ENCODE data around the gene CCR7. TPM values are rescaled to one million over a fixed set of nuclear protein-coding genes. Genes with fewer than 3 reads are reported as not detected.

CCR7 gene
- total and polyA plus RNA-seq, 2 of the 13 experiments (the other 11 are each of a cell fraction or from before 2014, with no cell fraction given) = 0.04 to 0.53 TPM

DNA sequence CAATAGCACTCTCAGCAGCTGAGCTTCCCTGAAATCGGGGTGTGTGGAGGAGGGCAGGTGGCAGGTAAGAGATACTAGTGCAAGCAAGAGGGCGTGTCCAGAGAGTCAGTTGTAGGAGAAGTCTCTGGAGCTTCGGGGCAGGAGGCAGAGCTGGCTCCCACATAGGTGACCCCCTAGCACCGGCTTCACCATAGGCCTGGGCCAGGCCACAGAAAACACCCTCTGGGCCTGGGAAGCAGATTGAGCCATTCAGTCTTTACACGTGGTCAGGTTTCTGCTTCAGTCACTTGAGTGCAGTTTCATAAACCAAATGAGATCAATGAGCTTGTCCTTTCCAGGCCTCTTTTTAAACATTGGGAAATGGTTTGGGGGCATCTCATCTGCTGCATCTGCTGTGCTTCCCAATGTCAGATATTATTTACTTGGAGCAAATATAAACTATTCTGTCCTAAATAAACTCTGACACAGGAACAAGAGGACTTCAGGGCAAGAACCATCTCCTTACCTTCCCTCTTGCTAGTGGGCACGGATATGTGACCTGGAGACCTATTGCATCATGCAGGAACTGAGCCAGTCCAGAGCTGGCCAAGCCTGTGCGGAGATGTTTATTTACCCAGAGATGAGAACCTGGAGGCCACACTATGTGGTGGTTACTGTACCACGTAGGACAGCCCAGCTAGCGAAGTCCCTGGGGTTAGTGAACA lies 16.1 kb downstream of the CCR7 start (continued):
- peak; percentile 97 for TF ChIP-seq RXRB (CRISPR knock-in tag; IDR thresholded peaks at IDR 0.05; ENCODE audit: borderline replicate concordance)
- no peak for TF ChIP-seq SOX6 (IDR thresholded peaks at IDR 0.05)
- TF ChIP-seq SOX6 (CRISPR knock-in tag; IDR thresholded peaks at IDR 0.05) = peak; percentile 95
- TF ChIP-seq EP300 (IDR thresholded peaks at IDR 0.05; ENCODE audit: low read depth in 2 of 2, low read length in 2 of 2) = peak in 1 of 2 experiments; percentile 93; a peak in 3 of 4 replicates
- peak; percentile 89 for TF ChIP-seq EP300 (CRISPR knock-in tag; IDR thresholded peaks at IDR 0.05; ENCODE audit: borderline replicate concordance)
- TF ChIP-seq MZF1 (CRISPR knock-in tag; IDR thresholded peaks at IDR 0.05; ENCODE audit: borderline replicate concordance) = no peak
- TF ChIP-seq ATM (IDR thresholded peaks at IDR 0.05; ENCODE audit: borderline replicate concordance) = no peak
- peak; percentile 73; the same call in 1 of the 2 replicates for TF ChIP-seq ZNF782 (CRISPR knock-in tag; IDR thresholded peaks at IDR 0.05; ENCODE audit: borderline replicate concordance)
- TF ChIP-seq, protein P1, sequence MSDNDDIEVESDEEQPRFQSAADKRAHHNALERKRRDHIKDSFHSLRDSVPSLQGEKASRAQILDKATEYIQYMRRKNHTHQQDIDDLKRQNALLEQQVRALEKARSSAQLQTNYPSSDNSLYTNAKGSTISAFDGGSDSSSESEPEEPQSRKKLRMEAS (IDR thresholded peaks at IDR 0.05) = peak; percentile 92
- TF ChIP-seq NR2C2 (CRISPR knock-in tag; IDR thresholded peaks at IDR 0.05; ENCODE audit: borderline replicate concordance) = peak; percentile 84
- 0 out of 2 replicates have a peak, but pooled peaks have one; percentile 39 for TF ChIP-seq WIZ (CRISPR knock-in tag; IDR thresholded peaks at IDR 0.05)
- TF ChIP-seq BRD4 (CRISPR knock-in tag; IDR thresholded peaks at IDR 0.05) = no peak; the same call in 1 of the 2 replicates
- TF ChIP-seq SCMH1 (CRISPR knock-in tag; IDR thresholded peaks at IDR 0.05; ENCODE audit: borderline replicate concordance) = no peak
- peak; percentile 84 for TF ChIP-seq ZNF12 (CRISPR knock-in tag; IDR thresholded peaks at IDR 0.05)
- peak; percentile 92 for TF ChIP-seq SIX1 (CRISPR knock-in tag; IDR thresholded peaks at IDR 0.05; ENCODE audit: borderline replicate concordance)
- peak; percentile 87 for TF ChIP-seq KDM2A (CRISPR knock-in tag; IDR thresholded peaks at IDR 0.05; ENCODE audit: borderline replicate concordance, low read depth)
- no peak for TF ChIP-seq ZSCAN20 (CRISPR knock-in tag; IDR thresholded peaks at IDR 0.05; ENCODE audit: borderline replicate concordance)
- TF ChIP-seq SAP130 (CRISPR knock-in tag; IDR thresholded peaks at IDR 0.05; ENCODE audit: low read depth) = peak; percentile 96
- no peak for TF ChIP-seq ZNF75D (CRISPR knock-in tag; IDR thresholded peaks at IDR 0.05; ENCODE audit: borderline replicate concordance)
- peak; percentile 63; the same call in 1 of the 2 replicates for TF ChIP-seq ADNP (CRISPR knock-in tag; IDR thresholded peaks at IDR 0.05)
- no peak; the same call in 1 of the 2 replicates for TF ChIP-seq TCF7L2 (IDR thresholded peaks at IDR 0.05; ENCODE audit: low read depth, low read length)
- no peak for TF ChIP-seq SETDB1 (CRISPR knock-in tag; IDR thresholded peaks at IDR 0.05; ENCODE audit: borderline replicate concordance)
- TF ChIP-seq, protein P2, sequence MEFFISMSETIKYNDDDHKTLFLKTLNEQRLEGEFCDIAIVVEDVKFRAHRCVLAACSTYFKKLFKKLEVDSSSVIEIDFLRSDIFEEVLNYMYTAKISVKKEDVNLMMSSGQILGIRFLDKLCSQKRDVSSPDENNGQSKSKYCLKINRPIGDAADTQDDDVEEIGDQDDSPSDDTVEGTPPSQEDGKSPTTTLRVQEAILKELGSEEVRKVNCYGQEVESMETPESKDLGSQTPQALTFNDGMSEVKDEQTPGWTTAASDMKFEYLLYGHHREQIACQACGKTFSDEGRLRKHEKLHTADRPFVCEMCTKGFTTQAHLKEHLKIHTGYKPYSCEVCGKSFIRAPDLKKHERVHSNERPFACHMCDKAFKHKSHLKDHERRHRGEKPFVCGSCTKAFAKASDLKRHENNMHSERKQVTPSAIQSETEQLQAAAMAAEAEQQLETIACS (CRISPR knock-in tag; IDR thresholded peaks at IDR 0.05) = no peak
- TF ChIP-seq, protein P3, sequence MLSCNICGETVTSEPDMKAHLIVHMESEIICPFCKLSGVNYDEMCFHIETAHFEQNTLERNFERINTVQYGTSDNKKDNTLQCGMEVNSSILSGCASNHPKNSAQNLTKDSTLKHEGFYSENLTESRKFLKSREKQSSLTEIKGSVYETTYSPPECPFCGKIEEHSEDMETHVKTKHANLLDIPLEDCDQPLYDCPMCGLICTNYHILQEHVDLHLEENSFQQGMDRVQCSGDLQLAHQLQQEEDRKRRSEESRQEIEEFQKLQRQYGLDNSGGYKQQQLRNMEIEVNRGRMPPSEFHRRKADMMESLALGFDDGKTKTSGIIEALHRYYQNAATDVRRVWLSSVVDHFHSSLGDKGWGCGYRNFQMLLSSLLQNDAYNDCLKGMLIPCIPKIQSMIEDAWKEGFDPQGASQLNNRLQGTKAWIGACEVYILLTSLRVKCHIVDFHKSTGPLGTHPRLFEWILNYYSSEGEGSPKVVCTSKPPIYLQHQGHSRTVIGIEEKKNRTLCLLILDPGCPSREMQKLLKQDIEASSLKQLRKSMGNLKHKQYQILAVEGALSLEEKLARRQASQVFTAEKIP (CRISPR knock-in tag; IDR thresholded peaks at IDR 0.05; ENCODE audit: borderline replicate concordance) = no peak
- TF ChIP-seq ZNF225 (CRISPR knock-in tag; IDR thresholded peaks at IDR 0.05) = no peak; the same call in 1 of the 2 replicates
- TF ChIP-seq, protein P4, sequence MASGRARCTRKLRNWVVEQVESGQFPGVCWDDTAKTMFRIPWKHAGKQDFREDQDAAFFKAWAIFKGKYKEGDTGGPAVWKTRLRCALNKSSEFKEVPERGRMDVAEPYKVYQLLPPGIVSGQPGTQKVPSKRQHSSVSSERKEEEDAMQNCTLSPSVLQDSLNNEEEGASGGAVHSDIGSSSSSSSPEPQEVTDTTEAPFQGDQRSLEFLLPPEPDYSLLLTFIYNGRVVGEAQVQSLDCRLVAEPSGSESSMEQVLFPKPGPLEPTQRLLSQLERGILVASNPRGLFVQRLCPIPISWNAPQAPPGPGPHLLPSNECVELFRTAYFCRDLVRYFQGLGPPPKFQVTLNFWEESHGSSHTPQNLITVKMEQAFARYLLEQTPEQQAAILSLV (CRISPR knock-in tag; IDR thresholded peaks at IDR 0.05; ENCODE audit: borderline replicate concordance) = no peak; the same call in 1 of the 2 replicates
